ENCODE measurements around the gene PPP1R14C. TPM values are rescaled to one million over a fixed set of nuclear protein-coding genes. Genes with fewer than 3 reads are reported as not detected.
"Not testable (repeated sequence)": the region's sequence is repeated elsewhere in the genome, so short reads cannot be mapped to it uniquely, and the experiment has no call there.

Gene PPP1R14C
- polyA plus RNA-seq, 1 donor from 2014 or later, result 14.0 TPM

GRCh38 chr6:150186129-150186898 is 43.5 kb downstream of the PPP1R14C start:
- no peaks in the 10 kb centered on the region for H4K20me1 ChIP-seq (ENCODE audit: insufficient read depth)

GRCh38 chr6:150187433-150187832 is 44.6 kb downstream of the PPP1R14C start:
- H3K27ac ChIP-seq (ENCODE audit: low read length); H3K4me3 ChIP-seq (ENCODE audit: low read length); H3F3A ChIP-seq (ENCODE audit: insufficient read depth, low read length, poor library complexity, severe bottlenecking); H3K9ac ChIP-seq (ENCODE audit: low read length); H4K20me1 ChIP-seq (ENCODE audit: insufficient read depth); H3K9me3 ChIP-seq (ENCODE audit: low read length); H3K36me3 ChIP-seq (ENCODE audit: insufficient read depth, low read length); H2AFZ ChIP-seq (ENCODE audit: low read depth, low read length); H3K79me2 ChIP-seq (replicated peaks; ENCODE audit: insufficient read depth, low read length); H3K9me2 ChIP-seq (ENCODE audit: insufficient read depth, low read length); H3K27me3 ChIP-seq (ENCODE audit: insufficient read depth, low read depth, low read length); H3K4me2 ChIP-seq (ENCODE audit: low read length): not testable (repeated sequence)

More at GRCh38 chr6:150186129-150186898, 43.5 kb downstream of the PPP1R14C start:
- Histone ChIP-seq H3K79me2 (replicated peaks; ENCODE audit: insufficient read depth, low read length) (no peaks in the 10 kb centered on the region), H3K4me3 (ENCODE audit: low read length) (no peak overlapping the region), H3K9me2 (ENCODE audit: insufficient read depth, low read length) (no peaks in the 10 kb centered on the region), H3F3A (ENCODE audit: insufficient read depth, low read length, poor library complexity, severe bottlenecking) (no peaks in the 10 kb centered on the region), H3K4me2 (ENCODE audit: low read length) (no peak overlapping the region), H2AFZ (ENCODE audit: low read depth, low read length) (no peak overlapping the region), H3K36me3 (ENCODE audit: insufficient read depth, low read length) (no peaks in the 10 kb centered on the region), H3K9ac (ENCODE audit: low read length) (no peak overlapping the region), H3K9me3 (ENCODE audit: low read length) (no peaks in the 10 kb centered on the region), H3K27me3 (ENCODE audit: insufficient read depth, low read depth, low read length) (no peaks in the 10 kb centered on the region), H3K27ac (ENCODE audit: low read length) (no peak overlapping the region)
- TF ChIP-seq EP300 (conservative IDR thresholded peaks at IDR 0.05; ENCODE audit: poor library complexity, severe bottlenecking), result no peak
- no peak for TF ChIP-seq POLR2AphosphoS5 (IDR thresholded peaks at IDR 0.05)
- TF ChIP-seq CTCF (IDR thresholded peaks at IDR 0.05; ENCODE audit: poor library complexity, severe bottlenecking), result no peak
- no peak for TF ChIP-seq TAF1 (IDR thresholded peaks at IDR 0.05; ENCODE audit: low read depth)
- TF ChIP-seq MXI1 (conservative IDR thresholded peaks at IDR 0.05; ENCODE audit: poor library complexity, severe bottlenecking), result no peak
- TF ChIP-seq RAD21 (conservative IDR thresholded peaks at IDR 0.05), result no peak

DNA sequence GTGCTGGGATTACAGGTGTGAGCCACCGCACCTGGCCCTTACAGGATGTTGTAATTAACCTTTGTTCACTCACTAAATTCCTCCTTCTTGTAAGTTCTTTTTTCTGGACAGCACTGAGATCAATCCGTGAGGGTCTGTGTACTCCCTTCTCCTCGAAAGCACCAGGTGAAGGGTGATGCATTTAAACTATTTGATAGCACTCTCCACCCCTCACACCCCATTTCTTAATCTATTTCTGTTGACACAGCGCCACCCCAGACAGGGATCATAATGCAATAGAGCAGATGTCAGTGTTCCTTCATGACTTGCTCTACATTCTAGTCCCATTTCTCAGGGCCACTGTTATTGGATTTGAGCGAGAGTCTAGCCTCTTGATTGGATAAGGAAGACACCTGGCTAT is 46.3 kb downstream of the PPP1R14C start:
- Histone ChIP-seq H3F3A (ENCODE audit: insufficient read depth, low read length, poor library complexity, severe bottlenecking) (no peaks in the 10 kb centered on the region), H3K9me2 (ENCODE audit: insufficient read depth, low read length) (no peaks in the 10 kb centered on the region), H3K4me3 (ENCODE audit: low read length) (no peak overlapping the region), H3K36me3 (ENCODE audit: insufficient read depth, low read length) (no peaks in the 10 kb centered on the region), H3K27me3 (ENCODE audit: insufficient read depth, low read depth, low read length) (no peaks in the 10 kb centered on the region), H2AFZ (ENCODE audit: low read depth, low read length) (no peak overlapping the region), H3K9ac (ENCODE audit: low read length) (no peak overlapping the region), H3K79me2 (replicated peaks; ENCODE audit: insufficient read depth, low read length) (no peaks in the 10 kb centered on the region), H3K27ac (ENCODE audit: low read length) (no peak overlapping the region), H3K4me2 (ENCODE audit: low read length) (no peak overlapping the region), H4K20me1 (ENCODE audit: insufficient read depth) (no peaks in the 10 kb centered on the region), H3K9me3 (ENCODE audit: low read length) (no peaks in the 10 kb centered on the region)
- TF ChIP-seq MXI1 (conservative IDR thresholded peaks at IDR 0.05; ENCODE audit: poor library complexity, severe bottlenecking), result no peak

DNA sequence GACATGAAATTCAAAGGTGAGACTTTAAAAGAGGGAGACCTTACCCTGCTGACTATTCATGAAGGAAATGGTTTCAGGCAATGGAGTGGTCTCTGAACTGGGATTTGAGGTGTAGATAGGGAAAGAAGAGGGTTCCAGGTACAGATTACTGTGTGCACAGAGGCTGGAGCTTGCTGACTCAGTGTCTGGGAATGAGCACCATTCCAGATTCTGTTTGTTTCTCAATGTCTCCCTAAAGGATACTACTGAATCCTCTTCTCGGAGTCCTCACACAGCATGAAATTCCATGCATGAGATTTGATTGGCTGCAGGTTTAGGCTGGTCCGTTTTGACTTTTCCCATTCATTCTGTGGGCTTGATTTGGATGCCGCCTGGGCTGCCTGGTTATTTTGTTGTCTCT is 49.0 kb downstream of the PPP1R14C start:
- Histone ChIP-seq H3K4me2 (ENCODE audit: low read length) (no peak overlapping the region), H3K9ac (ENCODE audit: low read length) (no peak overlapping the region)
- no peak for TF ChIP-seq EP300 (conservative IDR thresholded peaks at IDR 0.05; ENCODE audit: poor library complexity, severe bottlenecking)
- no peak for TF ChIP-seq MXI1 (conservative IDR thresholded peaks at IDR 0.05; ENCODE audit: poor library complexity, severe bottlenecking)
- TF ChIP-seq EZH2 (IDR thresholded peaks at IDR 0.05; ENCODE audit: borderline replicate concordance, insufficient read depth, low read length, poor library complexity, severe bottlenecking), result no peak
- no peak for TF ChIP-seq TAF1 (IDR thresholded peaks at IDR 0.05; ENCODE audit: low read depth)
- no peak for TF ChIP-seq CTCF (IDR thresholded peaks at IDR 0.05; ENCODE audit: poor library complexity, severe bottlenecking)
- no peak for TF ChIP-seq RAD21 (conservative IDR thresholded peaks at IDR 0.05)
- no peak for TF ChIP-seq POLR2AphosphoS5 (IDR thresholded peaks at IDR 0.05)

More for the DNA sequence above, 49.0 kb downstream of the PPP1R14C start:
- H3K27me3 ChIP-seq (ENCODE audit: insufficient read depth, low read depth, low read length), result no peaks in the 10 kb centered on the region
- no peaks in the 10 kb centered on the region for H3K79me2 ChIP-seq (replicated peaks; ENCODE audit: insufficient read depth, low read length)
- no peaks in the 10 kb centered on the region for H3F3A ChIP-seq (ENCODE audit: insufficient read depth, low read length, poor library complexity, severe bottlenecking)
- H3K9me3 ChIP-seq (ENCODE audit: low read length), result no peaks in the 10 kb centered on the region
- no peak overlapping the region for H2AFZ ChIP-seq (ENCODE audit: low read depth, low read length)
- H3K36me3 ChIP-seq (ENCODE audit: insufficient read depth, low read length), result no peaks in the 10 kb centered on the region
- H4K20me1 ChIP-seq (ENCODE audit: insufficient read depth), result no peaks in the 10 kb centered on the region
- H3K4me3 ChIP-seq (ENCODE audit: low read length), result no peak overlapping the region
- H3K27ac ChIP-seq (ENCODE audit: low read length), result no peak overlapping the region
- no peaks in the 10 kb centered on the region for H3K9me2 ChIP-seq (ENCODE audit: insufficient read depth, low read length)

Data from neural cell (in vitro differentiated cells).